Trophoblast cell (in vitro differentiated cells and primary cell): ENCODE data around the gene SIK1.

Experiments
- DNase-seq, 2 donors: peaks; one replicate each; pipeline ENCODE4 v3.0.0-alpha.2; 2016
- H2AFZ ChIP-seq: 2 replicates; pipeline ENCODE4 v1.6.1; 2013; ENCODE audit warnings: low read length, moderate library complexity, mild to moderate bottlenecking; ENCODE audit not compliant: insufficient read depth, poor library complexity
- H2AK5ac ChIP-seq: 2 replicates; pipeline ENCODE4 v1.6.1; 2013; ENCODE audit warnings: mild to moderate bottlenecking, low read length
- H2BK120ac ChIP-seq: 2 replicates; pipeline ENCODE4 v1.6.1; 2013; ENCODE audit warnings: low read length, mild to moderate bottlenecking, moderate library complexity; ENCODE audit not compliant: insufficient read depth, poor library complexity
- H2BK12ac ChIP-seq: 2 replicates; pipeline ENCODE4 v1.6.1; 2013; ENCODE audit warnings: mild to moderate bottlenecking, low read length, moderate library complexity
- H2BK5ac ChIP-seq: 2 replicates; pipeline ENCODE4 v1.6.1; 2013; ENCODE audit warnings: low read length, low read depth, moderate library complexity, mild to moderate bottlenecking; ENCODE audit not compliant: poor library complexity
- H3K14ac ChIP-seq: 2 replicates; pipeline ENCODE4 v1.6.1; 2013; ENCODE audit warnings: mild to moderate bottlenecking, low read length
- H3K18ac ChIP-seq: 2 replicates; pipeline ENCODE4 v1.6.1; 2013; ENCODE audit warnings: mild to moderate bottlenecking, low read length
- H3K23ac ChIP-seq: 2 replicates; pipeline ENCODE4 v1.6.1; 2013; ENCODE audit warnings: low read length
- H3K27ac ChIP-seq: 2 replicates; pipeline ENCODE4 v1.5.1; 2013; ENCODE audit warnings: low read depth, mild to moderate bottlenecking, inconsistent platforms, low read length, moderate library complexity
- H3K27me3 ChIP-seq: 2 replicates; pipeline ENCODE4 v1.6.1; 2013; ENCODE audit warnings: inconsistent platforms, mild to moderate bottlenecking, low read length, moderate library complexity; ENCODE audit not compliant: insufficient read depth
- H3K36me3 ChIP-seq, 2 experiments: 1 replicate in 1 of 2; 2 replicates in 1 of 2; pipeline ENCODE4 v1.6.1; 2013; ENCODE audit warnings: low read length in 2 of 2, mild to moderate bottlenecking in 2 of 2, moderate library complexity in 1 of 2; ENCODE audit not compliant: insufficient read depth in 2 of 2, control insufficient read depth in 1 of 2
- H3K4ac ChIP-seq: 2 replicates; pipeline ENCODE4 v1.6.1; 2013; ENCODE audit warnings: low read depth, mild to moderate bottlenecking, low read length, moderate library complexity
- H3K4me1 ChIP-seq, 2 experiments: 1 replicate in 1 of 2; 2 replicates in 1 of 2; pipeline ENCODE4 v1.6.1; 2013; ENCODE audit warnings: low read length in 2 of 2, mild to moderate bottlenecking in 2 of 2, moderate library complexity in 1 of 2; ENCODE audit not compliant: insufficient read depth in 2 of 2, control insufficient read depth in 1 of 2
- H3K4me2 ChIP-seq: 2 replicates; pipeline ENCODE4 v1.6.1; 2013; ENCODE audit warnings: inconsistent platforms, mild to moderate bottlenecking, low read length, moderate library complexity
- H3K4me3 ChIP-seq: 2 replicates; pipeline ENCODE4 v1.5.1; 2013; ENCODE audit warnings: mild to moderate bottlenecking, low read depth, low read length, inconsistent platforms
- H3K79me1 ChIP-seq: one replicate; pipeline ENCODE4 v1.6.1; 2013; ENCODE audit warnings: low read length
- H3K79me2 ChIP-seq: 2 replicates; pipeline ENCODE4 v1.6.1; 2013; ENCODE audit warnings: low read length, mild to moderate bottlenecking; ENCODE audit not compliant: control insufficient read depth, insufficient read depth, poor library complexity
- H3K9ac ChIP-seq: 2 replicates; pipeline ENCODE4 v1.6.1; 2013; ENCODE audit warnings: mild to moderate bottlenecking, low read length
- H3K9me3 ChIP-seq: 2 replicates; pipeline ENCODE4 v1.6.1; 2013; ENCODE audit warnings: low read depth, mild to moderate bottlenecking, control low read depth, inconsistent platforms, low read length; ENCODE audit not compliant: insufficient read depth
- H4K12ac ChIP-seq: 2 replicates; pipeline ENCODE4 v1.6.1; 2013; ENCODE audit warnings: low read depth, mild to moderate bottlenecking, low read length, moderate library complexity
- H4K8ac ChIP-seq: 2 replicates; pipeline ENCODE4 v1.6.1; 2013; ENCODE audit warnings: low read depth, mild to moderate bottlenecking, low read length, moderate library complexity
- H4K91ac ChIP-seq: one replicate; pipeline ENCODE4 v1.6.1; 2013; ENCODE audit warnings: low read depth, mild to moderate bottlenecking, low read length, moderate library complexity
- WGBS: extraction: QIAGEN DNeasy Blood & Tissue Kit; methylation state at CpG from one replicate; pipeline ENCODE4 v1.1.7; 2013; ENCODE audit warnings: missing lambda C conversion rate; ENCODE audit not compliant: insufficient read length, insufficient coverage; ENCODE audit errors: extremely low coverage; 5-methylcytosine and 5-hydroxymethylcytosine counted together

The SIK1 gene

GRCh38 chr21:43368685-43369084 lies 58.2 kb downstream of the SIK1 start:
- no peak overlapping the region for H3K14ac ChIP-seq
- H2BK5ac ChIP-seq: no peak overlapping the region
- no peak overlapping the region for H3K4me2 ChIP-seq
- H3K79me2 ChIP-seq: no peaks in the 10 kb centered on the region
- peaks cover 10% of the 10 kb centered on the region for H3K9me3 ChIP-seq
- H3K27ac ChIP-seq: no peak overlapping the region
- H3K27me3 ChIP-seq: no peaks in the 10 kb centered on the region
- no peak overlapping the region for H2AFZ ChIP-seq
- no peak overlapping the region for H3K9ac ChIP-seq
- H2BK12ac ChIP-seq: no peak overlapping the region
- H3K36me3 ChIP-seq: no peaks in the 10 kb centered on the region
- H2AK5ac ChIP-seq: no peak overlapping the region
- WGBS: no CpG with 5 or more reads among the region's 6 CpGs
- no peaks in the 10 kb centered on the region for H3K79me1 ChIP-seq
- H3K23ac ChIP-seq: peak overlapping the region; percentile 19
- H3K4me3 ChIP-seq: peak overlapping the region; percentile 38
- no peak overlapping the region for H3K4ac ChIP-seq
- no peak overlapping the region for H4K12ac ChIP-seq
- H3K4me1 ChIP-seq: peaks cover 0 to 6% of the 10 kb centered on the region in 2 experiments
- no peak overlapping the region for H2BK120ac ChIP-seq
- H4K91ac ChIP-seq: no peak overlapping the region
- H4K8ac ChIP-seq: no peak overlapping the region
- no peak for DNase-seq
- no peak overlapping the region for H3K18ac ChIP-seq

- Histone ChIP-seq H3K4ac (no peak overlapping the region), H2AFZ (no peak overlapping the region), H3K27ac (no peak overlapping the region), H3K9me3 (peaks cover 10% of the 10 kb centered on the region), H2BK12ac (no peak overlapping the region), H3K23ac (no peak overlapping the region), H4K12ac (no peak overlapping the region), H3K4me1 (peaks cover 0 to 4% of the 10 kb centered on the region in 2 experiments), H3K9ac (no peak overlapping the region), H3K79me1 (no peaks in the 10 kb centered on the region), H2AK5ac (no peak overlapping the region), H4K8ac (no peak overlapping the region), H2BK120ac (no peak overlapping the region), H4K91ac (no peak overlapping the region), H3K14ac (no peak overlapping the region), H3K27me3 (no peaks in the 10 kb centered on the region), H2BK5ac (no peak overlapping the region), H3K4me3 (no peak overlapping the region), H3K36me3 (no peaks in the 10 kb centered on the region), H3K18ac (no peak overlapping the region), H3K79me2 (no peaks in the 10 kb centered on the region), H3K4me2 (no peak overlapping the region)
- DNase-seq: no peak
- no CpG with 5 or more reads among the region's 4 CpGs for WGBS
Observed at GRCh38 chr21:43367859-43368258, 59.1 kb downstream of the SIK1 start.

- no CpG with 5 or more reads among the region's 16 CpGs for WGBS
- no peak overlapping the region for H2AFZ ChIP-seq
- no peaks in the 10 kb centered on the region for H3K79me1 ChIP-seq
- DNase-seq: no peak
- no peaks in the 10 kb centered on the region for H3K79me2 ChIP-seq
- H3K9me3 ChIP-seq: peaks cover 8% of the 10 kb centered on the region
- H3K18ac ChIP-seq: no peak overlapping the region
- H3K4me3 ChIP-seq: no peak overlapping the region
- H2BK12ac ChIP-seq: no peak overlapping the region
- no peak overlapping the region for H4K91ac ChIP-seq
- H2AK5ac ChIP-seq: no peak overlapping the region
- no peak overlapping the region for H3K14ac ChIP-seq
- H3K27me3 ChIP-seq: no peaks in the 10 kb centered on the region
- H3K36me3 ChIP-seq: no peaks in the 10 kb centered on the region
- H4K12ac ChIP-seq: no peak overlapping the region
- no peak overlapping the region for H3K4me2 ChIP-seq
- H3K4ac ChIP-seq: no peak overlapping the region
- no peak overlapping the region for H3K23ac ChIP-seq
- no peak overlapping the region for H2BK120ac ChIP-seq
- H4K8ac ChIP-seq: no peak overlapping the region
- no peak overlapping the region for H3K9ac ChIP-seq
- H3K27ac ChIP-seq: no peak overlapping the region
- peaks cover 2 to 6% of the 10 kb centered on the region in 2 experiments for H3K4me1 ChIP-seq
- no peak overlapping the region for H2BK5ac ChIP-seq
Observed at GRCh38 chr21:43367296-43367695, 59.6 kb downstream of the SIK1 start.

GRCh38 chr21:43366656-43367055 lies 60.3 kb downstream of the SIK1 start:
- no CpG with 5 or more reads among the region's 19 CpGs for WGBS
- peaks cover 8 to 10% of the 10 kb centered on the region in 2 experiments for H3K4me1 ChIP-seq

More at GRCh38 chr21:43366656-43367055, 60.3 kb downstream of the SIK1 start:
- H2BK120ac ChIP-seq: no peak overlapping the region
- H2BK12ac ChIP-seq: no peak overlapping the region
- H3K27ac ChIP-seq: no peak overlapping the region
- no peak for DNase-seq
- H2AFZ ChIP-seq: no peak overlapping the region
- H3K23ac ChIP-seq: no peak overlapping the region
- H3K27me3 ChIP-seq: no peaks in the 10 kb centered on the region
- H3K18ac ChIP-seq: no peak overlapping the region
- H3K79me2 ChIP-seq: no peaks in the 10 kb centered on the region
- H3K14ac ChIP-seq: no peak overlapping the region
- H3K79me1 ChIP-seq: no peaks in the 10 kb centered on the region
- peak overlapping the region; percentile 3 for H3K4me3 ChIP-seq
- no peak overlapping the region for H4K8ac ChIP-seq
- no peak overlapping the region for H2AK5ac ChIP-seq
- no peak overlapping the region for H2BK5ac ChIP-seq
- H3K4ac ChIP-seq: no peak overlapping the region
- no peak overlapping the region for H3K4me2 ChIP-seq
- H3K9ac ChIP-seq: no peak overlapping the region
- no peak overlapping the region for H4K12ac ChIP-seq
- no peaks in the 10 kb centered on the region for H3K36me3 ChIP-seq
- H3K9me3 ChIP-seq: peaks cover 8% of the 10 kb centered on the region
- no peak overlapping the region for H4K91ac ChIP-seq
